Measurements from ENCODE around the gene RALGPS2.

Gene RALGPS2

DNA sequence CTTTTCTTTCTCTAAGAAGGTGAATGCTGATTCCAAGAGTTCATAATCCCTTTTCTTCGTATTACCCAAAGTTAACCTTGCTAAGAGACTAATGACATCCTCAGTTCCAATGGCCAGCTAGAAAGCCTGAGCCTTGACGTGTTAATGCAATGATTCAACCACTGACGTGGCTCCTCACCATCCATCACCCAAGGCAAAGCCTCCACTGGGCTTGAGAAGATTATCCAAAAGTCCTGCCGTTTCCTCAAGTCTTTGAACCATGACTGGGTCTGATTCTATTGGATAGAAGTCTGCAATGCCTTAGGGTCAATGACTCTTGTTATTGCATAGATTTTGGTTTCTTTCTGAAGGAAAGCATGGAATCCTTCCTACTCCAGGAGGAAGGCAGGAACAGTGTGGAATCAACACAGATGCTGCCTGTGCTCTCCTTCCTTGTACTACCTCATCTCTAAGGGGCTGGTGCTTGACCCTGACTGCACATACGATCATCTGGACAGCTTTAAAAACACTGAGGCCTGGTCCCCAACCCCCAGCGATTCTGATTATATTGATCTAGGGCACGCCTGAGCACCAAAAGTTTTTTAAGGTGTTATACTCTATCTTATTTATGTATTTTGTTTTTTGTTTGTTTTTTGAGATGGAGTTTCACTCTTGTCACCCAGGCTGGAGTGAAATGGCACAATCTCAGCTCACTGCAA lies 215.2 kb downstream of the RALGPS2 start:
- TF ChIP-seq GATA2 (IDR thresholded peaks at IDR 0.05; ENCODE audit: low read depth, low read length) (no peak), GATA3 (IDR thresholded peaks at IDR 0.05; ENCODE audit: low read depth, low read length) (no peak)

DNA sequence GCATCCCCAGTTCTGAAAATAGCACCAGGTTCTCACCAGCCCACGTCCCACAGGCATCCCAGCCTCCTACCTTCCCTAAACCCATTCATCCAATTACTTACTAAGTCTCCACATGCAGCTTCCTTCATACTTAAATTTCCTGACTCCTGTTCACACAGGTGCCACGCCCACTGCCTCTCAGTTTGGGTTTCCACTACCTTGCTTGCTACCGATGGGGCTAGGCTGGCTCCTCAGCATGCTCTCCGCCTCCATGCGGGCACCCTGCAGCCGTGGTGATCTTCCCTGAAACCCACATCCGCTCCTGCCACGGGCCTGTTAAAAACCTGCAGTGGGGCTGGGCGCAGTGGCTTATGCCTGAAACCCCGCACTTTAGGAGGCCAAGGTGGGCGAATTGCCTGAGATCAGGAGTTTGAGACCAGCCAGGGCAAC lies 216.2 kb downstream of the RALGPS2 start:
- no peak for TF ChIP-seq GATA2 (IDR thresholded peaks at IDR 0.05; ENCODE audit: low read depth, low read length)
- TF ChIP-seq GATA3 (IDR thresholded peaks at IDR 0.05; ENCODE audit: low read depth, low read length) = no peak

DNA sequence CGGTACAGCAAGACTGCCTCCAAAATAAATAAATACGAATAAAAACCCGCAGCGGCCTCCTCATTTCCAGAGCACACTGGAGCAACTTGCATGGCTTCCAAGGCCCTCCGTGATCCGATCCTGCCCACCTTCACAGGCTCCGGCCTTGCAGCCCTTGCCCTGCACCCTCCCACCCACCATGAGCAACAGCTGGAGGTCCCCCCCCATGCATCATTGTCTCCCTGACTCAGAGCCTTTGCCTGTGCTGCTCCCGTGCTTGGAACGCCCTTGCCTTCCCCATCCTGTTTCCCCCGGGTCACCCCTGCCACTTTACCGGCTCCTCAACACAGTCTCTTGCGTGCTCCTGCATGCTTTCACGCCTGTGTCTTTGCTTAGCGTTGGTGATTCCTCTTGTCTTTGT lies 216.8 kb downstream of the RALGPS2 start:
- TF ChIP-seq GATA2 (IDR thresholded peaks at IDR 0.05; ENCODE audit: low read depth, low read length) (no peak), GATA3 (IDR thresholded peaks at IDR 0.05; ENCODE audit: low read depth, low read length) (no peak)

- no peak for TF ChIP-seq GATA3 (IDR thresholded peaks at IDR 0.05; ENCODE audit: low read depth, low read length)
- no peak for TF ChIP-seq GATA2 (IDR thresholded peaks at IDR 0.05; ENCODE audit: low read depth, low read length)
Measured at GRCh38 chr1:178942285-178943198, 217.5 kb downstream of the RALGPS2 start.

- TF ChIP-seq GATA3 (IDR thresholded peaks at IDR 0.05; ENCODE audit: low read depth, low read length) = no peak
- TF ChIP-seq GATA2 (IDR thresholded peaks at IDR 0.05; ENCODE audit: low read depth, low read length) = no peak
Measured at GRCh38 chr1:178944729-178945128, 219.7 kb downstream of the RALGPS2 start.

GRCh38 chr1:178945763-178946266 lies 220.8 kb downstream of the RALGPS2 start:
- TF ChIP-seq GATA2 (IDR thresholded peaks at IDR 0.05; ENCODE audit: low read depth, low read length) = no peak
- no peak for TF ChIP-seq GATA3 (IDR thresholded peaks at IDR 0.05; ENCODE audit: low read depth, low read length)

DNA sequence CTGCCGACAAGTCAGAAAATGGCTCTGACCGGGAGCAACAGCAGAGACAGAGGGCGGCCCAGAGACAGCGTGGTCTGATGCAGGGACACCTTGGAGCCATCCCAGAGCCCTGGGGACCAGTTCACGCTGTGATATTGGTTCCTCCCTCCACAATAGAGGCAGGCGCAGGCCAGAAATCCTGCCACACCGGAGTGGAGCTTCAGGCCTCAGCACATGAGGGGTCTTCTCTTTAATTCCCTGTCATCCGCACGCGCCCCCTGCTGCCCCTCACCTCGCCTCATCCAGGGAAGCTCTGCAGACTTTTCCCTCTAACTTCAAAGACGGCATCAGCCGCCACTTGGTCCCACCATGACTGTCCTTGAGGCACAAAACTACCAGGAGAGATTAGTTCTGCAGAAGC lies 221.4 kb downstream of the RALGPS2 start:
- TF ChIP-seq GATA3 (IDR thresholded peaks at IDR 0.05; ENCODE audit: low read depth, low read length) (no peak), GATA2 (IDR thresholded peaks at IDR 0.05; ENCODE audit: low read depth, low read length) (no peak)

DNA sequence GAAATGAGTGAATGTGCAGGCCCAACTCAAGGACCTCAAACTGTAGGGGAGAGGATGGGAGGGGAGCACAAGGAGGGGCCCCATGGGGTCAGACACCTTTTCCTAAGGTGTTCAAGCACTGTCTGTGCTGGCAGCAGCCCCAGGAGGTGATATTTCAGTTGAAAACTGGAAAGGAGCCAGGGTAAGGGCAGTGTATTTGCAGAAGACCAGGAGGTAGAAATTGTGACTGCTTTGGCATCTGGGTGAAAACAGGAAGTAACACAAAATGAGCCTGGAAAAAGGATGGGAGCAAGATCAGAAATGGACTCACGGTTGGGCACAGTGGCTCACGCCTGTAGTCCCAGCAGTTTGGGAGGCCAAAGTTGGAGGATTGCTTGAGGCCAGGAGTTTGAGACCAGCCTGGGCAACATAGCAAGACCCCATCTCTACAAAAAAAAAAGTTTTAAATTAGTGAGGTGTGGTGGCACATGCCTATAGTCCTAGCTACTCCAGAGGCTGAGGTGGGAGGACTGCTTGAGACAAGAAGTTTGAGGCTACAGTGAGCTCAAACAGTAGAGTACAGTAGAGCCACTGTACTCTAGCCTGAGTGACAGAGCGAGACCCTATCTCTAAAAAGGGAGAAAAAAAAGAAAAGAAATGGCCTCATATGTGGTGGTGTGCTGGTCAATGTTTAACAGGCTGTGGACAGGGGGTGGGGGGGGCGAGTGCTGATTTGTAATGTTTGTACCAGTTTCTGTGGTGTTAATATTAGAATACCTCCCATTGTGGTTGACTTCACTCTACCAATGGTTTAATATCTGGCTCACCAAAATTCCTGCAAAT lies 222.0 kb downstream of the RALGPS2 start:
- TF ChIP-seq GATA3 (IDR thresholded peaks at IDR 0.05; ENCODE audit: low read depth, low read length) (no peak), GATA2 (IDR thresholded peaks at IDR 0.05; ENCODE audit: low read depth, low read length) (no peak)

DNA sequence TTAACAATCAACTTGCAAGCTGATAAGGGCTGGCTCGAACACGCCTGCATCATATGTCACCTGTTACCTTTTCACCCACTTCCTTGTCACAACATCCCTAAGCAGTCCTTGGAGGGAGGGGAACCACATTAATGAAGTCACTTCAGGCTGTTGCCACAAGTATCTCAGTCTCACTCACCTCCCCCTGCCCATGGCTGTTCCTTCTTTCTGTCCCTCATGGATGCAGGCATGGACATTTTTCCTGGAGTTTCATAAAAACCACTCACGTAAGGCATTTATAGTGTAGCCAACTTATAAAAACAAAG lies 222.6 kb downstream of the RALGPS2 start:
- TF ChIP-seq GATA2 (IDR thresholded peaks at IDR 0.05; ENCODE audit: low read depth, low read length) (no peak), GATA3 (IDR thresholded peaks at IDR 0.05; ENCODE audit: low read depth, low read length) (no peak)

DNA sequence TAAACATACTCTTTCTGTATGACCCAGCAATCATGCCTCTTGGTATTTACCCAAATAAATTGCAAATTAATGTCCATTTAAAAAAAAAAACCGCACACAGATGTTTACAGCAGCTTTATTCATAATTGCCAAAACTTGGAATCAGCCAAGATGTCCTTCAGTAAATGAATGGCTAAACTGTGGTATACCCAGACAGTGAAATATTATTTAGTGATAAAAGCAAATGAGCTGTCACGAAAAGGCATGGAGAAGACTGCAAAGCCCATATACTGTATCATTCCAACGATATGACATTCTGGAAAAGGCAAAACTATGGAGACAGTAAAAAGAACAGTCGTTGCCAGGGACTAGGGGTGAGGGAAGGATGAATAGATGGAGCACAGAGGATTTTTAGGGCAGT lies 223.6 kb downstream of the RALGPS2 start:
- TF ChIP-seq GATA2 (IDR thresholded peaks at IDR 0.05; ENCODE audit: low read depth, low read length) (no peak), GATA3 (IDR thresholded peaks at IDR 0.05; ENCODE audit: low read depth, low read length) (no peak)

GRCh38 chr1:178951600-178951999 lies 226.6 kb downstream of the RALGPS2 start:
- no peak for TF ChIP-seq GATA2 (IDR thresholded peaks at IDR 0.05; ENCODE audit: low read depth, low read length)
- TF ChIP-seq GATA3 (IDR thresholded peaks at IDR 0.05; ENCODE audit: low read depth, low read length) = no peak

DNA sequence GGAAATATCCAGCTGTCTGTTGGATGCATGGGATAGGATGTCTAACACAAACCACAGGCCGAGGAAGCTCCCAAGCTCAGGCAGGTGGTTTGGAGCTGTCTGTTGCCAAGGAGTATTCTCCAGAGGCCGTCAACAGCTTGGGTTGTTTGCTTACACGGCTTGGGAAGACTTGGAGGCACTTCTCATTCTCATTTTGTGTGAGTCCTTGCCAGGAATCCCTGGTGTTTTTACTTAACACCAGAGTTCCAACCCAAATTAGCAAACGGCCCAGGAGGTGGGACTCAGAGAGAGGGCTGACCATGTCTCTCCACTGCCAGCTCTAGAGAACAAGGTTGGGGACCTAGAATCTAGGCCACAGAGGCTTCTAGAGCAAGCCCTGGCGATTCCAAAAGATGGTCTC lies 228.0 kb downstream of the RALGPS2 start:
- TF ChIP-seq GATA3 (IDR thresholded peaks at IDR 0.05; ENCODE audit: low read depth, low read length) (no peak), GATA2 (IDR thresholded peaks at IDR 0.05; ENCODE audit: low read depth, low read length) (no peak)

DNA sequence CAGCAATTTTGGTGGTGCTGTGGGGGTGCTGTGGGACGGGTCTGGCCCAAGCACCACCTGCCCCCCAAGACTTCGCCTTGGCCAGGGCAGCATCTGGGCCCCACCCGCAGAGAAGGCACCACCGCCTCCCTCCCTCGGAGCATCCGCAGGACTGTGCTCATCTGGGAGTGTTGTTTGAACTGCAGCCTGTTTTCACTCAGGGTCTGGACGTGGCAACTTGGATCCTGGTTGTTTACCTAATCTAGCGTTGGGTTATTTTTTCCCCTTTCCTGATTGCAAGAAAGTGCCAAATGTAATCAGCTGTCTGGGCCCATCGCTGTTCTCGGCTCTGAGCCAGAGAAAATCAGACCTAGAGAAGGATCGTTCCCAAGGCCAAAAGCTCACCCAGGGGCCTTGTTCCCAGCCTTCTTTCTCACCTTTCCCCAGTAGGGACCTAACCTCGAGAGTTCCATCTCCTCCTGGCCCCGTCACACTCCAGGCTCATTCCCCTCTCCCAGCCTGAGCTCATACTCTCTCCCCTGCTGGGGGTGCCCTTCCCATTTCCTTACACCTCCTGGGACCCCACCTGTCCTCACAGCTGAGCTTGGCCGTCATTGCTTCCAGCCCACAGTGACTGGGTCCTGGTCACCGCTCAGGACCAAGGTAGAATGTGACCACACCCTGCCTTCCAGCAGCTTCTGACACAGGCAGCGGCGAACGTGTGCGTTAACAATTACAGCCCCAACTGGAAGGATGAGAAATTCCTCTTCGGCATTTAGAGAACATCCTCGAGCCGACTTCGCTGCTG lies 228.7 kb downstream of the RALGPS2 start:
- TF ChIP-seq GATA2 (IDR thresholded peaks at IDR 0.05; ENCODE audit: low read depth, low read length) = no peak
- no peak for TF ChIP-seq GATA3 (IDR thresholded peaks at IDR 0.05; ENCODE audit: low read depth, low read length)

Data from SH-SY5Y (cell line).